ENCODE measurements around the gene TENM4.
A peak's percentile ranks its signal among the peaks of the same experiment; 100 is the strongest.

Gene TENM4

DNA sequence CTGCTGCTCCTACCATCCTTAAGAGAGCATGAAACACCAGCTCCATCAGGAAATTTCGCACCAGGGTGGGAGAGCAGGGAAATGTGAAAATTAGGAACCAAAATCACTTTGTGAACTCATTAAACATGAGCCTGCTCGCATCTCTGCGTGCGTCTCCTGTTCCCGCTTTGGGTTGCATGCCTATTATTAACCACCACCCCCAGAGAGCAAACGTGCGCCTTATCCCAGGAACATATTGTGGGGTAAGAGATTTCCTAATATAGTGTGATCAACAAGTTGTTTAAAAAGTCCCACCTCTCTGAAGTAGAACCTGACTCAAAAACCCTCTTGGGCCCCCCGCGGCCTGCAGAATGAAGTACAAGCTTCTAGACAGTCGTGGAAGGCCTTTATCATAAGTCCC is 115.0 kb downstream of the TENM4 start:
- no peak overlapping the region for H3K4me3 ChIP-seq (ENCODE audit: control insufficient read depth, low read depth, low read length)
- TF ChIP-seq, protein P1, sequence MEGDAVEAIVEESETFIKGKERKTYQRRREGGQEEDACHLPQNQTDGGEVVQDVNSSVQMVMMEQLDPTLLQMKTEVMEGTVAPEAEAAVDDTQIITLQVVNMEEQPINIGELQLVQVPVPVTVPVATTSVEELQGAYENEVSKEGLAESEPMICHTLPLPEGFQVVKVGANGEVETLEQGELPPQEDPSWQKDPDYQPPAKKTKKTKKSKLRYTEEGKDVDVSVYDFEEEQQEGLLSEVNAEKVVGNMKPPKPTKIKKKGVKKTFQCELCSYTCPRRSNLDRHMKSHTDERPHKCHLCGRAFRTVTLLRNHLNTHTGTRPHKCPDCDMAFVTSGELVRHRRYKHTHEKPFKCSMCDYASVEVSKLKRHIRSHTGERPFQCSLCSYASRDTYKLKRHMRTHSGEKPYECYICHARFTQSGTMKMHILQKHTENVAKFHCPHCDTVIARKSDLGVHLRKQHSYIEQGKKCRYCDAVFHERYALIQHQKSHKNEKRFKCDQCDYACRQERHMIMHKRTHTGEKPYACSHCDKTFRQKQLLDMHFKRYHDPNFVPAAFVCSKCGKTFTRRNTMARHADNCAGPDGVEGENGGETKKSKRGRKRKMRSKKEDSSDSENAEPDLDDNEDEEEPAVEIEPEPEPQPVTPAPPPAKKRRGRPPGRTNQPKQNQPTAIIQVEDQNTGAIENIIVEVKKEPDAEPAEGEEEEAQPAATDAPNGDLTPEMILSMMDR (IDR thresholded peaks at IDR 0.05; ENCODE audit: control insufficient read depth, insufficient read depth, low read depth, low read length, missing control alignments) = no peak
- DNase-seq (ENCODE audit: low read depth) = no peak

DNA sequence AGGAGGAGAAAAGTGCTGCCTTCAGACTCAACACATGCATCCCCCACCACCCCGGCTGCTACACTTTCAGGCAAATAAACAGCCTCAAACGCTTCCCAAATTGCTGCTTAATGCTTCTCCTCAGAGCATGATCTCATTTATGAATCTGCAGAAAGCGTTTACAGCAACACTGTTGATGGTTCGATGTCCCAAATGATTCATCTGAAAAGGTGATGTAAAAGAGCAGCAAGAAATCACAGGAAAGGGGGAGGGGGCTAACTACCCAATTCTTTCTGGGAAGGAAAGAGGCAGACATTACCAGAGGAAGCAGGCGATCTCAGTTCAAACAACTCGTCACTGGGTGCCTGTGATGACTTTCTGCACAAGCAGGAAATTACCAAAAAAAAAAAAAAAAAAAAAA is 119.6 kb downstream of the TENM4 start:
- TF ChIP-seq, protein P1 (IDR thresholded peaks at IDR 0.05; ENCODE audit: control insufficient read depth, insufficient read depth, low read depth, low read length, missing control alignments) = no peak
- H3K4me3 ChIP-seq (ENCODE audit: control insufficient read depth, low read depth, low read length) = no peak overlapping the region
- DNase-seq (ENCODE audit: low read depth) = peak; percentile 3

GRCh38 chr11:79314906-79315689 is 125.7 kb downstream of the TENM4 start:
- DNase-seq (ENCODE audit: low read depth) = no peak
- TF ChIP-seq, protein P1 (IDR thresholded peaks at IDR 0.05; ENCODE audit: control insufficient read depth, insufficient read depth, low read depth, low read length, missing control alignments) = no peak
- H3K4me3 ChIP-seq (ENCODE audit: control insufficient read depth, low read depth, low read length) = no peak overlapping the region

DNA sequence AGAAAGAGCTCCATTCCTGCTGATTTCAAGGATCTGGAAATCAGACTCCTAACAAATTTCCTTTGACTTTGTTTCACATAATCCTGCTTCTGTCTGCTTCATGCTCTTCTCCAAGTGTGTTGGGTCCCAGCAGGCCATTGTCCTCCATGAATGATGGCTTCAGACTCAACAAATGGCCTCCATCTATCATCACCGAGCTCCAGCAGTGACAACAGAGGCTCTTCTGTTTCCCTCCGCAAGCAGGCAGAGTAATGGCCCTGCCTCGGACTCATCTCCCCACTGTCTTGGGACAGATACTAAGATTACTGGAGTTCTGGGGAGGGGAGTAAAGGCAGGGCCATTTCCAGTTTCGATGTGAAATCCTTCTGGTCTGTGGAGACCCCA is 127.3 kb downstream of the TENM4 start:
- no peak overlapping the region for H3K4me3 ChIP-seq (ENCODE audit: control insufficient read depth, low read depth, low read length)
- TF ChIP-seq, protein P1 (IDR thresholded peaks at IDR 0.05; ENCODE audit: control insufficient read depth, insufficient read depth, low read depth, low read length, missing control alignments) = no peak
- no peak for DNase-seq (ENCODE audit: low read depth)

- no peak overlapping the region for H3K4me3 ChIP-seq (ENCODE audit: control insufficient read depth, low read depth, low read length)
- peak; percentile 3 for DNase-seq (ENCODE audit: low read depth)
- TF ChIP-seq, protein P1 (IDR thresholded peaks at IDR 0.05; ENCODE audit: control insufficient read depth, insufficient read depth, low read depth, low read length, missing control alignments) = no peak
Measured at GRCh38 chr11:79312617-79313529, 128.0 kb downstream of the TENM4 start.

GRCh38 chr11:79311461-79311860 is 129.4 kb downstream of the TENM4 start:
- no peak overlapping the region for H3K4me3 ChIP-seq (ENCODE audit: control insufficient read depth, low read depth, low read length)
- DNase-seq (ENCODE audit: low read depth) = no peak
- TF ChIP-seq, protein P1 (IDR thresholded peaks at IDR 0.05; ENCODE audit: control insufficient read depth, insufficient read depth, low read depth, low read length, missing control alignments) = no peak
